H54 (cell line): ENCODE data around the gene KCTD14.

ENCODE experiments used
- DNase-seq: peaks from one replicate; pipeline ENCODE4 v3.0.0; 2011; ENCODE audit warnings: low spot score, mixed read lengths; ENCODE audit not compliant: insufficient read length
- FAIRE-seq: peaks from 3 replicates; lab custom pipeline; 2011; peaks lifted over from hg19 to GRCh38; lab: Jason Lieb, UNC
- POLR2A ChIP-seq: IDR thresholded peaks from 2 replicates; pipeline ENCODE4 v1.6.1; 2011; ENCODE audit warnings: low read depth, mild to moderate bottlenecking, low read length

The KCTD14 gene

DNA sequence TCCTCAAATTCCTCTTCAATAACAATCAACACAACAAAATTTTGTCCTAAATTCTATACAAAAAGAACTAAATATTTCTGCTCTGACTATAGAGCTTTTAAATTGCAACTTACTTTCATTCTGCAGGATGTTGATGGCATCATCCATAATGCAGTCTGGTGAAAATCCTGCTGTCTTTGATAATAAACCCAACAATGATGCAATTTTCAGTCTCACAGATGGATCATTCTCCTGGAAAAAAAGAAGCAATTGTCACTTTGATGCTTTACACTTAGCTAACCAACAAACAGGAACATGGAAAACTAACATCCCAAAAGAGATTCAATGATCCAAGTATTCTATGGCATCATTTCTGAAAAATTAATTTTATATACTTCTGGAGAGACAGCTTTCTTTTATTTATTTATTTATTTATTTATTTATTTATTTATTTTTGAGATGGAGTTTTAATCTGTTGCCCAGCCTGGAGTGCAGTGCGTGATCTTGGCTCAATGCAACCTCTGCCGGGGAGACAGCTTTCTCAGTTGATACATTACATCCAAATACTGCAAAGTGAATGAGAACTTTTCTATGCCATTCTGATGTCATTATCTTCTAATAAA, 41.6 kb downstream of the KCTD14 start:
- FAIRE-seq (no peak), DNase-seq (no peak)
- no peak for TF ChIP-seq POLR2A

- FAIRE-seq (no peak), DNase-seq (no peak)
- no peak for TF ChIP-seq POLR2A
Observed at GRCh38 chr11:77968337-77968736, 54.7 kb downstream of the KCTD14 start.

DNA sequence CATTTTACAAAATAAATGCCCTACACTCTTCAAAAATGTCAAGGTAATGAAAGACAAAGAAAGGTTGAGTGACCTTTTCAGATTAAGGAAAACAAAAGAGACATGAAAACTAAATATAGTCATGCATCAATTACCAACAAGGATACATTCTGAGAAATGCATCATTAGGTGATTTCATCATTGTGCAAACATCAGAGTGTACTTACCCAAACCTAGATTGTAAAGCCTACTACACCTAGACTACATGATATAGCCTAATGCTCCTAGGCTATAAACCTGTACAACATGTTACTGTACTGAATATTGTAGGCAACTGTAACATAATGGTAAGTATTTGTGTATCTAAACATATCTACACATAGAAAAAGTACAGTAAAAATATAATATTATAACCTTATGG, 55.3 kb downstream of the KCTD14 start:
- FAIRE-seq (peak; percentile 71), DNase-seq (no peak)
- TF ChIP-seq POLR2A, result no peak

DNA sequence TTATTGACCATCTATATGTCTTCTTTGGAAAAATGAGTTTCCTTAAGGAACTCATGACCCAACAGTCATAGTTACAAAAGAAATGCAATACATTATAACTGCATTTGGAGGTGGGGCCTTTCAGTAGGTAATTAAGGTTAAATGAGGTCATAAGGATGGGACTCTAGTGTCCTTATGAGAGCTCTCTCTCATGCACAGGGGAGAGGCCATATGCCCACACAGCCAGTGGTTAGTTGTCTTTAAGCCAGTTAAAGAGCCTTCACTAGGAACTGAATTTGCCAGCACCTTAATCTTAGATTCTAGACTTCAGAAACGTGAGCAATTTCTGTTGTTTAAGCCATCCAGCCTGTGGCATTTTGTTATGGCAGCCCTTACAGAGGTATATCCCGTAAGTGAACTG, 56.0 kb downstream of the KCTD14 start:
- no peak for FAIRE-seq
- no peak for TF ChIP-seq POLR2A
- no peak for DNase-seq

DNA sequence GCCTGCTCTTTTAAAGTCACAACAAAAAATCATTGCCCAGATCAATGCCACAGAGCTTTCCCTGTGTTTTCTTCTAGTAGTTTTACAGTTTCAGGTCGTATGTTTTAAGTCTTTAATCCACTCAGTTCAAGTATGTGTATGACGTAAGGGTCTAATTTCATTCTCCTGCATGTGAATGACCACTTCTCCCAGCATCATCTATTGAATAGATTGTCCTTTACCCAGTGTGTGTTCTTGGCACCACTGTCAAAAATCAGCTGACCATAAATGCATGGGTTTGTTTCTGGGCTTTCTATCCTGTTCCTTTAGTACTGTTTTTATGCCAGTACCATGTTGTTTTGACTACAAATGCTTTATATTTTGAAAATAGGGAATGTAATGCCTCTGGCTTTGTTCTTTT, 56.7 kb downstream of the KCTD14 start:
- DNase-seq (no peak), FAIRE-seq (no peak)
- TF ChIP-seq POLR2A, result no peak
